Stimulated activated CD8-positive, alpha-beta memory T cell treated with anti-CD3 and anti-CD28 coated beads, Interleukin-4, amount 100 ng/mL, for 4 hours (primary cell): ENCODE measurements around the gene ACOT12.
"Not testable (repeated sequence)": the region's sequence is repeated elsewhere in the genome, so short reads cannot be mapped to it uniquely, and the experiment has no call there.

Experiments
- DNase-seq, 2 donors: peaks; one replicate each; pipeline ENCODE4 v3.0.0-alpha.2; 2020; ENCODE audit warnings: low read depth in 2 of 2, low spot score in 1 of 2

The ACOT12 gene

GRCh38 chr5:81393783-81394718 is at the start of gene ACOT12:
TSS of gene ACOT12 (minus strand) at chr5:81394134. CDS start at chr5:81394114, 20 bp downstream.
- DNase-seq, result no peak

DNA sequence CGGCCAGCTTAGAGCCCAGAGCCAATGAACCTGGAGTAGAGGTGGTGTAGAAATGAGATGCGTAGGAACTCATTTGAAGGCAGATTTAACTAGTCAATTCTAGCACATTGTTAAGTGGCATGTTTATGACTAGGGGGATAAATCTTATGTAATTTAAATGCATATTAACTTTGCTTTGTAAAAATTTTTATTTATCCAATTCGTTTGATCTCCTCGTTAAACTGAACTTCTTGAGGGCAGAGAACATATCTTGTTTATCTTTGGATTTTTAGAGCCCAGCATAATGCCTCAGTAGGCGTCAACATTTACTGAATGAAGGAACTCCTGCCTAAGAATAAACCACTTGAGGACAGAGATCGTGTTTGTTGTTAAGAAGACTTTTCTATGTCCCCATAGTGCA is 41.1 kb upstream of the ACOT12 start:
- no peak for DNase-seq

DNA sequence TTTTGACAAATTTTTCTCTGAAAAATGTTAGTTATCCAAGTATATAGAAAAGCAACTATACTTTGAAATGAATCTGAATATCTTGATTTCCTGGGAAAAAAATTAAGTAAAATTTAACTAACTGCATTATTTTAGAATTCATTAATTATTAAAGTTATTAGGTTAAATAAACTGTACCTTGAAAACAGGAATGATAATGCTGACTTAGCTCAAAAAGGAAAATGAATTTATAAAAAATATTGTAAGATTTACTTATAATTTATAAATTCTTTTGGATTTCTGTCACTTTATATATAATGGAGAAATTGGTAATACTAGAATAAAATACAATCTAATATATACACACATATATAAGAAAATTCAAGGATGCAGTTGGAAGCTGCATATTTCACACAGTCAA is 36.1 kb upstream of the ACOT12 start:
- DNase-seq, result no peak

DNA sequence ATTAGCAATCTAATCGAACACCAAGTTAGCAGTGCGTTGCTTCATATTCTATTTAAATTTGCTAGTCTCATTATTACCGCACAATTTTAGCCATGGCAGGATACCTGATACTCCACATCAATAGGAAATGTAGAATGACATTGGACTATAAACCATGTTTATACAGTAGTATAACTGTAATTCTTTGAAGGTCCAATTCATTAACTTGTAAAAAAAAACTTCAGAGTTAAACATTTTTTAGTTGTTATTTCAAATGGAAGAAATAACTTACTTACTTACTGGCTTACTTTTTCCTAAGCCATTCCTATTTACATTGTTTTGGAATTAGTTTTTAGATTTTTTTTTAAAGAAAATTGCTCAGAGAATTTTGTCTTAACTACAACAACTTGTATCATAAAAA is 35.4 kb upstream of the ACOT12 start:
- DNase-seq, result no peak

DNA sequence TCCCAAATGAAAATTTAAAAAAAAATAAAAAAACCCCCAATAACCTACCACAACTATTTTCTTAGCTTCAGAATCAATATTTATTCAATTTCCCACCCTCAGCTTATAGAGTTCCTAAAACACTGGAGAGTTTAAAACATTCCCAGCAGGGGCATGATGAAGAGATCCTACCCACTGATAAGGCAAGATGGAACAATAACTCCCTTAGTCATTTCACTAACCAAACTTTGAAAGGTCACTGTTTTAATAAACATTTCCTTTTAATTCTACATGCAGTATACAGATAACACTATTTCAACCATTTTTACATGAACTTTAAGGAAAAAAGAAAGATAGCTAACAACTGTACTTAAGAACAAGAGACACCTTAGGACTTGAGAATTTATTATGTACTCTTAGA is 34.9 kb upstream of the ACOT12 start:
- DNase-seq, result no peak

DNA sequence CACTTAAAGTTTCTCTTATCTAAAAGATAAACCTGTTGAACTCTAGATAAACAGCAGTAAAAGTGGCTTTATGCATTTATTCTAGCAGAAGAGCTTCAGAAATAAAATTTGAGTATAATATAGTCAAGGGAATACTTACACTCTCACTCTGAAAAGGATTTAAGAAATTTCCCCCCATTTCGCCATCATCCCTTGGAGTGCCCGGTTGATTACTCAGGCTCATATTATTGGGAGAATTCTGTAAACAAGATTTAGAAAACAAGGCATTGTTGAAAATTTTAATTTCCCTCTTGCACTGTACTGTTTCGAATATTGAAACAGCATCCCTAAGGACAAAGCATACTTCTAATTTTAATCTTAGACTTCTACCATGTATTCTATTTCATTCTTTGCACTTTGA is 34.5 kb upstream of the ACOT12 start:
- DNase-seq, result no peak

GRCh38 chr5:81427566-81427965 is 33.6 kb upstream of the ACOT12 start:
- no peak for DNase-seq

DNA sequence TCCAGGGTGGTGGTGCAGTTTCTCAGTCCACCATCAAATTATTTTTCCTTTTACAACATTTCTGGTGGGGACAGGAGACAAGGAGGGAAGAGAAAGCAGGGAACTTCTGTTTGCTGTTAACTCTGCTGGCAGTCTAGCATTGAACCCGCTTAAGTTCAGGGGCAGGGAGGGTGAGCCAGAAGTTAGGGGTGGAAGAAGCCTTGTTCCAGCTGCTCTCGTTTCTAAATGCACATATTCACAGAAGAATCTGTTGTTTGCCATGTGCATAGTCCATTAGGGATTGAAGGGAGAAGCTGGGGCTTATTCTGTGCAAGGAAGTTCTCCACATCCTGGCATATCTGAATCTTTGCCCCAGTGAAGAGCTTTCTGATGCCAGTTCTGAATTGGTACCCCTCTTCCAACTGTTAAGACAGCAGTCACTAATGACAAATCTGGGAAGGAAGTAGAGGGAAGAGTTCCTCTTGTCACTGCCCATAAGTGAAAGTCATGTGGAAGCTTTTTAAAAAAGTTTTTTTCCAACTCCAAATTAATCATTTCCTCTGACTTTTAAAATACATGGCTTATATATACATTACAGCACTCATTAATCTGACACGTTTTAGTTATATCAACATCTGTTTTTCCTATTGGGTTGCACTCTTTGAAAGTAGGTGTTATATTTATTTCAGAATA is 32.6 kb upstream of the ACOT12 start:
- DNase-seq, result no peak

DNA sequence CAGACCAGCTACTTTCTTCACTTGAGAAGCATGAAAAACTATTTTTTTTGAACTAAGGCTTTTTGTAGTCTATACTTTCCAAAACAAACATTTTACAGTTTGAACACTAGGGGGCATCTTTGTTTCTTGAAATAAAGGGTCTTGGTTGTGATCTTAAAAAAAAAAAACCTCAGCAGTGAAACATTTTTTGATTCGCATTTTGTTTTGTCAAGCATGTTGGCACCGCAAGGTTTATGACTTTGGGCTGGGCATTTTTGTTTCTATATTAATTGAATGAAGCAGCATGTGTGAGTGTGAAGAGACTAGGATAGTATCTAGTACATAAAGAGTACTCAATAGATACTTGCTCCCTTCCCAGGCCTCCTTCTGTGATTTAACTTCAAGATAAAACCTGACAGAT is 31.6 kb upstream of the ACOT12 start:
- DNase-seq, result no peak

GRCh38 chr5:81424728-81425127 is 30.8 kb upstream of the ACOT12 start:
- no peak for DNase-seq

DNA sequence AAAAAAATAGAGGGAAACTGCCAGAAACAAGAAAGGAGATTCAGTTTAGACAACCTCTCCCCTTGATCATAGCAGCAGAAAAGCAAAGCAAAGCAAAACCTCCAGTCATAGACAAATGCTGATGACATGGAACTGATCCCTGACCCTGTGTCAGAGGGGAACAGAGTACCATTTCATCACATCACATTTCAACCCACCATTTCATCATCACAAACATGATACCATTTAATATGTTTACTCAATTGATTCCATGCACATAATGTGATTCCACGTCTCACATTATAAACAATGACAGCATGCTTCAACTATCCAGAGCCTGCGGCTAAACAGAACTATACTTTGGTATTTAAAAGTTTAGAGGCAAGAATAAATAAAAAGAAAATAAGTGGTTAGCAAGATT is 28.7 kb upstream of the ACOT12 start:
- no peak for DNase-seq

GRCh38 chr5:81420039-81420667 is 26.2 kb upstream of the ACOT12 start:
- no peak for DNase-seq

DNA sequence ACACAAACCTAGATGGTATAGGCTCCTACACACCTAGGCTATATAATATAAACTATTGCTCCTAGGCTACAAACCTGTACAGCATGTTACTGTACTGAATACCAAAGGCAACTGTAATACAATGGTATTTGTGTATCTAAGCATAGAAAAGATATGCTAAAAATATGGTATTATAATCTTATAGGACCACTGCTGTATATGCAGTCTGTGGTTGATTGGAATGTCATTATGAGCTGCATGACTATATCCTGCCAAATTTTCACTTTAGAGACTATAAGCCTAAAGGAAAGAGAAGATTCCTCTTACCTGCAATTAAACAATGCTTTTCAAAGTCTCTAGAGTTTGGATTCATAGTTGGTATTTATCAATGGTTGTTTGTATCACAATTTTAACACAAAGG is 24.7 kb upstream of the ACOT12 start:
- DNase-seq, result no peak

- DNase-seq, result no peak
Observed at GRCh38 chr5:81417052-81417451, 23.1 kb upstream of the ACOT12 start.

GRCh38 chr5:81409896-81410295 is 16.0 kb upstream of the ACOT12 start:
- no peak for DNase-seq

DNA sequence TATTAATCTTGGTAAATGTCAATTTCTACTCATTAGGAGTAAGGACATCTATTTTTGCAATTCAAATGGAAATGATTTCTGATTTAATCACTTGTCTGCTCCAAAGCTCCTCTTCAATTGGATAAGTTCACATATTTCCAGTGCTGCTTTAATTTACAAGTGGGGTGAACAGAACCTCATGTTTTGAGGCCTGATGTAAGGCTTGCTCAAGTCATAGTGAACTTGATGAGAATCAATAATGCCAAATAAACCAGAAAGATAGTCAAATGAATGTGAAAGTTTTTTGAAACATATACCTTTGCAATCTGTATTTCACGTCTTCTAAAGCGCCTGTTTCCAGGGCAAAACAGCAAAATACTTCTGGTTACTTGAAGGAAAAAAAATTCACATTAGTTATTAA is 15.4 kb upstream of the ACOT12 start:
- DNase-seq, result no peak

- no peak for DNase-seq
Observed at GRCh38 chr5:81408496-81408895, 14.6 kb upstream of the ACOT12 start.

GRCh38 chr5:81407811-81408210 is 13.9 kb upstream of the ACOT12 start:
- DNase-seq, result not testable (repeated sequence)

GRCh38 chr5:81405126-81405891 is 11.4 kb upstream of the ACOT12 start:
- DNase-seq, result no peak

DNA sequence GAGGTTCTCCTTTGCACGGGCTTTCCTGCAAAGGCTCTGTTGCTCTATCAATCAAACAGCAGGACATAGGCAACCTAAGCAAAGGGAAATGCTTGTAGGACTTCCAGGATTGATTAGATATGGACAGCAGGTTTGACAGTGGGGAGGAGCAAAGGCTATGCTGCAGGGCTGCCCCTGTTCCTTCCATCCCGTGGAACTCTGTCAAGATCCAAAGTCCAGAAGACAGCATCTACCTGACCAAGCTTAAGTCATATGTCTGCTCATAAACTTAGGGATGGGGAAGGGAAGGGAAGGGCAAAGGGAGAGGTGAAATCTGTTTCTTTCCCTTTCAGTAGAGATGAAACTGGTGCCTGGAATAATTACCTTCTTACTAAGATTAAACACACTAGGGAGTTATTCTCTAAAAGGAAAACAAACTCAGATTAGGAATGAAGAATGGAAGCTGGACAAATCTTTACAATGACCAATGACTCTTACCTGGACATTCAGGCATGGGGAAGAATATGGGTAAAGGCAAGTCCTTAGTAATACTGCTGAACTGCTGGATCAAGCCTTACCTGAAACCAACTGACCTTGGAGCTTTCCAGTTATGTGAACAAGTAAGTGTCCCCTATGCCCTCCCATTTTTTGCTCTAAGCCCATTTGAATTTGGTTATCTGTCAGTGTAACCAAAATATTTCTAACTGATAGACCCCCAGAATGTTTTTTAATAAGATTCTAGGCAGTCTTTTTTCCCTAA is 8.4 kb upstream of the ACOT12 start:
- DNase-seq, result no peak

DNA sequence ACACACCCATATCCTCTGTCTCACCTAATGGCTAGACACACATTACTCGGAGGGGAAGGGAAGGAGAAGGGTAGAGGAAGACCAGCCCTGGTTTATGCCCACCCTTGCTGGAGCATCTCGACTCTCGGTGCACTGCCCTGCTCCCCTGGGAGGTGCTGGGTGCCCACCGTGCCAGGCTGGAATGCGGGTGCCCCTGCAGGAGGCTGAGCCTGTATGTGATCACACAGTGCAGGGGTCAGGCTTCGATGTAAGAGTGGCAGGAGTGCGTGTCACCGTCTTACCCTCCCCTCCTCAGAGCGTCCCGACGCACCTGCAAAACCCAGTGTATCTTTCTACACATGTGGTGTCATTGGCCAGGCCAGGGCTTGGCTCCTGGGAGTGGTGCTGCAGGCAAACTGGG is 7.3 kb upstream of the ACOT12 start:
- no peak for DNase-seq
